ENCODE measurements around the gene FAM118B. TPM values are rescaled to one million over a fixed set of nuclear protein-coding genes. Genes with fewer than 3 reads are reported as not detected.

Gene FAM118B
- polyA plus RNA-seq, 1 experiment: 14.2 TPM

- H3K36me3 ChIP-seq (ENCODE audit: control insufficient read depth, insufficient read depth, low read length): no peaks in the 10 kb centered on the region
- no peak overlapping the region for H3K4me3 ChIP-seq (ENCODE audit: low read depth, low read length)
- no peak for TF ChIP-seq CTCF (IDR thresholded peaks at IDR 0.05; ENCODE audit: insufficient read depth, low read depth, low read length)
- no peak for DNase-seq (ENCODE audit: low read depth)
- CTCF ChIA-PET: interaction anchor here (0.9 to 2.4 kb wide), 4 partner anchors 11 to 263 kb away, joined by 3 to 7 read pairs (median 4); no protein-coding TSS in a partner anchor
- POLR2A ChIA-PET: no interaction called here
- no peaks in the 10 kb centered on the region for H3K27me3 ChIP-seq (ENCODE audit: control insufficient read depth, insufficient read depth, low read length)
Measured at GRCh38 chr11:126186025-126186698, 25.4 kb upstream of the FAM118B start.

GRCh38 chr11:126186708-126187529 is 24.7 kb upstream of the FAM118B start:
- TF ChIP-seq CTCF (IDR thresholded peaks at IDR 0.05; ENCODE audit: insufficient read depth, low read depth, low read length): no peak
- Histone ChIP-seq H3K36me3 (ENCODE audit: control insufficient read depth, insufficient read depth, low read length) (no peaks in the 10 kb centered on the region; the same call in 1 of the 2 replicates), H3K27me3 (ENCODE audit: control insufficient read depth, insufficient read depth, low read length) (no peaks in the 10 kb centered on the region), H3K4me3 (ENCODE audit: low read depth, low read length) (no peak overlapping the region)
- CTCF ChIA-PET: interaction anchor here (0.9 to 2.4 kb wide), 5 partner anchors 12 to 264 kb away, joined by 3 to 7 read pairs (median 3); no protein-coding TSS in a partner anchor
- DNase-seq (ENCODE audit: low read depth): no peak
- POLR2A ChIA-PET: no interaction called here

- H3K36me3 ChIP-seq (ENCODE audit: control insufficient read depth, insufficient read depth, low read length): no peaks in the 10 kb centered on the region; the same call in none of the 2 replicates
- H3K27me3 ChIP-seq (ENCODE audit: control insufficient read depth, insufficient read depth, low read length): no peaks in the 10 kb centered on the region
- no peak for DNase-seq (ENCODE audit: low read depth)
- no peak for TF ChIP-seq CTCF (IDR thresholded peaks at IDR 0.05; ENCODE audit: insufficient read depth, low read depth, low read length)
- ChIA-PET CTCF (interaction anchor here (1.1 to 2.4 kb wide), 5 partner anchors 9 to 265 kb away, joined by 3 to 7 read pairs (median 3); no protein-coding TSS in a partner anchor), POLR2A (no interaction called here)
- no peak overlapping the region for H3K4me3 ChIP-seq (ENCODE audit: low read depth, low read length)
Measured at GRCh38 chr11:126188332-126189108, 23.1 kb upstream of the FAM118B start.

- no peak for DNase-seq (ENCODE audit: low read depth)
- no peak for TF ChIP-seq CTCF (IDR thresholded peaks at IDR 0.05; ENCODE audit: insufficient read depth, low read depth, low read length)
- no peaks in the 10 kb centered on the region; the same call in none of the 2 replicates for H3K36me3 ChIP-seq (ENCODE audit: control insufficient read depth, insufficient read depth, low read length)
- ChIA-PET POLR2A (no interaction called here), CTCF (interaction anchor here (1.1 to 2.2 kb wide), 5 partner anchors 12 to 268 kb away, joined by 3 to 7 read pairs (median 6); no protein-coding TSS in a partner anchor)
- H3K27me3 ChIP-seq (ENCODE audit: control insufficient read depth, insufficient read depth, low read length): no peaks in the 10 kb centered on the region
- H3K4me3 ChIP-seq (ENCODE audit: low read depth, low read length): no peak overlapping the region
Measured at GRCh38 chr11:126189109-126189929, 22.3 kb upstream of the FAM118B start.

Measured in BJ (cell line).